Measurements from ENCODE around the gene TRDMT1.

TRDMT1 gene

DNA sequence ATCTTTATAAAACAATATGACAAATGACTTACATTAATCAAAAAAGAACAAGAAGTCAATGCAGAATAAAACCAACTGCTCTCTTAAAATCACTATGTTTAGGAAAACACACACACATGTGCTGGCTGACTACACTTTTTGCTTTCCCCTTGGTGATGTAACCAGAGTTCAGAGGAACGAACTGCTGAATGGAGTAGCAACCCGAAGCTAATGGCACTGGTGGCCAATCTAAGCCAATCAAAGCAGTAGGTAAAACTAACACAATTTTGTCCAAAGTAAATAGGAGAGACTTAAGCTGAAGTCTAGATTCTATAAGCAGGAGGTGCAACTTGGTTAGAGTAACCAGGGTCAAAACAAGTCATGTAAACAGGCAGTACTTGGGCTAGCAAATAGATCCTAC is 38.6 kb downstream of the TRDMT1 start:
- H3K4me3 ChIP-seq (ENCODE audit: low read depth, low read length): no peak overlapping the region
- ChIA-PET CTCF (interaction anchor here (1.1 kb wide), 2 partner anchors 11 to 310 kb away, joined by 3 read pairs; no protein-coding TSS in a partner anchor), POLR2A (no interaction called here)
- TF ChIP-seq, protein P1, sequence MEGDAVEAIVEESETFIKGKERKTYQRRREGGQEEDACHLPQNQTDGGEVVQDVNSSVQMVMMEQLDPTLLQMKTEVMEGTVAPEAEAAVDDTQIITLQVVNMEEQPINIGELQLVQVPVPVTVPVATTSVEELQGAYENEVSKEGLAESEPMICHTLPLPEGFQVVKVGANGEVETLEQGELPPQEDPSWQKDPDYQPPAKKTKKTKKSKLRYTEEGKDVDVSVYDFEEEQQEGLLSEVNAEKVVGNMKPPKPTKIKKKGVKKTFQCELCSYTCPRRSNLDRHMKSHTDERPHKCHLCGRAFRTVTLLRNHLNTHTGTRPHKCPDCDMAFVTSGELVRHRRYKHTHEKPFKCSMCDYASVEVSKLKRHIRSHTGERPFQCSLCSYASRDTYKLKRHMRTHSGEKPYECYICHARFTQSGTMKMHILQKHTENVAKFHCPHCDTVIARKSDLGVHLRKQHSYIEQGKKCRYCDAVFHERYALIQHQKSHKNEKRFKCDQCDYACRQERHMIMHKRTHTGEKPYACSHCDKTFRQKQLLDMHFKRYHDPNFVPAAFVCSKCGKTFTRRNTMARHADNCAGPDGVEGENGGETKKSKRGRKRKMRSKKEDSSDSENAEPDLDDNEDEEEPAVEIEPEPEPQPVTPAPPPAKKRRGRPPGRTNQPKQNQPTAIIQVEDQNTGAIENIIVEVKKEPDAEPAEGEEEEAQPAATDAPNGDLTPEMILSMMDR (IDR thresholded peaks at IDR 0.05; ENCODE audit: insufficient read depth, low read length, missing control alignments): no peak
- no peak for DNase-seq (ENCODE audit: low read depth, low spot score)

DNA sequence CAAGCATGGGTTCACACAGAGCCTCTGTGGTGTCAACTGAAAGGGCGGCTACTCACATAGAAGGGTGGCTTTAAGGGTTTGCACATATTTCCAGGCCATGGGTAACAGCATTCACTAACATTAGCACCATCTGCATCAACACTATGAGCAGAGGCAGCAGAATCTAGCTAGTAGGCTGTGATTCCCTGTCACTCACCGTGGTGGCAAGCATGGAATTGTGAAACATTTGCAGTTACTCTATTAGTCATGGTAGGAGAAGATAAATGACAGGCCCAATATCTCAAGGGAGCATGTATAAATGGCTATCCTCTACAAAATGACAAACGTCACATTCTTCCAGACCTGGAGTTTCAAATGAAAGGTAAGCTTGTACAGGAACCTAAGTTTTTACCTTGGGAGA is 39.7 kb downstream of the TRDMT1 start:
- no peak overlapping the region for H3K4me3 ChIP-seq (ENCODE audit: low read depth, low read length)
- DNase-seq (ENCODE audit: low read depth, low spot score): no peak
- TF ChIP-seq, protein P1 (IDR thresholded peaks at IDR 0.05; ENCODE audit: insufficient read depth, low read length, missing control alignments): no peak
- ChIA-PET POLR2A (no interaction called here), CTCF (interaction anchor here (1.1 kb wide), 1 partner anchor 10 kb away, joined by 3 read pairs; no protein-coding TSS in a partner anchor)

DNA sequence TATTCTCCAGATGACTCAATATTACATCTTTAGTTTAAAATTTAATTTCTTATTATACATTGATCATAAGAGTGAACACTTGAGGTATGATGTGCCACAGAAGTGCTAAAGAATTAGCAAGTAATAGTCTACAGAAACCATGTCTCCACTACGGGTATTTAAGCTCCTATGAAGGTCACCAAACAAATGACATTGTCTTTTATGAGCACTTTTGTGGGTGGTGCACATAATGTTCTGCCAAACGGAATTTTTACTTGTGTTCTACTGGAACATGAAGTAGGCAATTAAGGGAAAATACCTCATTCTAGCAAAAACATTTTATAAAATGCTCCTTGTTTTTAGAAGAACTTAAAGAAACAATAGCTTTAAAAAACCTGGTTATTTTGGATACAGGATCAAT is 44.4 kb downstream of the TRDMT1 start:
- ChIA-PET CTCF (interaction anchor here (1.0 to 1.3 kb wide), 2 partner anchors 12 to 14 kb away, joined by 3 to 4 read pairs; no protein-coding TSS in a partner anchor), POLR2A (no interaction called here)
- TF ChIP-seq, protein P1 (IDR thresholded peaks at IDR 0.05; ENCODE audit: insufficient read depth, low read length, missing control alignments): no peak
- no peak for DNase-seq (ENCODE audit: low read depth, low spot score)
- H3K4me3 ChIP-seq (ENCODE audit: low read depth, low read length): no peak overlapping the region

- CTCF ChIA-PET: no interaction called here
Observed at GRCh38 chr10:17155826-17156225, 45.6 kb downstream of the TRDMT1 start.

DNA sequence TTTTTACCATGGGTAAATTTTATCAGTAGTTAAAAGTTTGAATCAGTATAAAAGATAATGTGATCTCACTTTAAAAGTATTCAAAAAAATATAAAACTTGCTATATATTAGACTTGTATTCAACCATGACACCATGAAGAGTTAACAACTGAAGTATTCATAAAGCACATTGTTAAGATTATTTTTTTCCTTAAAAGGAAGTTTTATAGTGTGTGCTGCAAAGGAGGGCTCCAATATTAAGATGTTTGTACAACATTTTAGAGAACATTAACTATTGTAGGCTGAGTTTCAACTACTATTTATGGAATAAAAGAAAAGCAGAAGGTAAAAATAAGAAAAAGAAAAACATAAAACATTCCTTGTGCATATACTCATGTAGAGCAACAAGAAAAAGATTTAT is 47.4 kb downstream of the TRDMT1 start:
- ChIA-PET CTCF (interaction anchor here (1.4 kb wide), 1 partner anchor 13 kb away, joined by 4 read pairs; no protein-coding TSS in a partner anchor), POLR2A (no interaction called here)
- H3K4me3 ChIP-seq (ENCODE audit: low read depth, low read length): no peak overlapping the region
- TF ChIP-seq, protein P1 (IDR thresholded peaks at IDR 0.05; ENCODE audit: insufficient read depth, low read length, missing control alignments): no peak
- DNase-seq (ENCODE audit: low read depth, low spot score): no peak

More at GRCh38 chr10:17155826-17156225, 45.6 kb downstream of the TRDMT1 start:
- POLR2A ChIA-PET: no interaction called here
- no peak overlapping the region for H3K4me3 ChIP-seq (ENCODE audit: low read depth, low read length)
- DNase-seq (ENCODE audit: low read depth, low spot score): no peak
- TF ChIP-seq, protein P1 (IDR thresholded peaks at IDR 0.05; ENCODE audit: insufficient read depth, low read length, missing control alignments): no peak

DNA sequence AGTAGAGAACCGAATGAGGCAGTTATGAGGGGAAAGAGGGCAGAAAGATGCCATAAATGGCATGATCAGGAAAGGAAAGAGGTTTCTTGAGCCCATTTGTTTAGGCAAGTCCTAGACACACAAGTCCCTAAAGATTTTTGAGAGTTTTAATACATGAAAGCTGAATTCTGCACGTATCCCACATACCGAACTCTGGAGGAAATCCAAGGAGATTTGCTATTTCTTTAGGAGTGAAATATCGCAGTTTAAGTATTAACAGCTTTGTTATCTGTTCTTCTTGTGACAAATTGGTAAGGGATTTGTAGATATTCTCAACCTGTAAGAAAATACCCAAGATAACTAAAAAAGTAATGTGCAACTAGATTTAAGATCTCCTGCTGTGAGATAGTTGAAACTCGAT is 48.2 kb downstream of the TRDMT1 start:
- DNase-seq (ENCODE audit: low read depth, low spot score): no peak
- ChIA-PET CTCF (interaction anchor here (1.3 to 1.4 kb wide), 2 partner anchors 9 to 13 kb away, joined by 3 to 4 read pairs; no protein-coding TSS in a partner anchor), POLR2A (no interaction called here)
- TF ChIP-seq, protein P1 (IDR thresholded peaks at IDR 0.05; ENCODE audit: insufficient read depth, low read length, missing control alignments): no peak
- H3K4me3 ChIP-seq (ENCODE audit: low read depth, low read length): no peak overlapping the region
